SK-N-SH treated with all-trans-retinoic acid at 6 μM for 48 hours (cell line): Measurements from ENCODE around the gene C19orf44.

Experiments used
- ATAC-seq: fragments of 200-7000 bp; cut with Tn5 transposase; 3 replicates; pipeline ENCODE4 v1.9.1; 2020; ENCODE audit warnings: mild to moderate bottlenecking, moderate library complexity
- BACH2 ChIP-seq: fragments of 250-450 bp; sonication (Bioruptor Pico); IDR thresholded peaks from 2 replicates; pipeline ENCODE4 v1.9.0; 2021; ENCODE audit warnings: mild to moderate bottlenecking, borderline replicate concordance
- CREB5 ChIP-seq: fragments of 250-450 bp; sonication (Bioruptor Pico); IDR thresholded peaks from 2 replicates; pipeline ENCODE4 v1.5.1; 2020; ENCODE audit warnings: low read depth, mild to moderate bottlenecking, moderate library complexity
- CSRNP3 ChIP-seq: fragments of 250-450 bp; sonication (Bioruptor Pico); IDR thresholded peaks from 2 replicates; pipeline ENCODE4 v1.5.1; 2021; ENCODE audit warnings: mild to moderate bottlenecking, moderate library complexity
- ESRRG ChIP-seq: fragments of 250-450 bp; sonication (Bioruptor Pico); IDR thresholded peaks from 2 replicates; pipeline ENCODE4 v1.6.1; 2021; ENCODE audit warnings: mild to moderate bottlenecking
- GLIS3 ChIP-seq: fragments of 250-450 bp; sonication (Bioruptor Pico); IDR thresholded peaks from 2 replicates; pipeline ENCODE4 v1.5.0; 2020; ENCODE audit warnings: mild to moderate bottlenecking, moderate library complexity
- OSR1 ChIP-seq: fragments of 250-450 bp; sonication (Bioruptor Pico); IDR thresholded peaks from 2 replicates; pipeline ENCODE4 v1.8.0; 2022; ENCODE audit warnings: moderate library complexity, mild to moderate bottlenecking, inconsistent platforms
- RARB ChIP-seq: fragments of 250-450 bp; sonication (Bioruptor Pico); IDR thresholded peaks from 2 replicates; pipeline ENCODE4 v1.8.0; 2021; ENCODE audit warnings: mild to moderate bottlenecking, moderate library complexity
- SNAI2 ChIP-seq: fragments of 250-450 bp; sonication (Bioruptor Pico); IDR thresholded peaks from 2 replicates; pipeline ENCODE4 v1.5.0; 2020; ENCODE audit warnings: mild to moderate bottlenecking, moderate library complexity
- TCF4 ChIP-seq: fragments of 250-450 bp; sonication (Bioruptor Pico); IDR thresholded peaks from 2 replicates; pipeline ENCODE4 v1.8.0; 2021; ENCODE audit warnings: mild to moderate bottlenecking, moderate library complexity, borderline replicate concordance
- TOX ChIP-seq: fragments of 250-450 bp; sonication (Bioruptor Pico); IDR thresholded peaks from 2 replicates; pipeline ENCODE4 v1.8.0; 2021; ENCODE audit warnings: mild to moderate bottlenecking, moderate library complexity, borderline replicate concordance
- ZC3H10 ChIP-seq: fragments of 250-450 bp; sonication (Bioruptor Pico); IDR thresholded peaks from 2 replicates; pipeline ENCODE4 v1.5.1; 2021; ENCODE audit warnings: mild to moderate bottlenecking, moderate library complexity
- ZFP3 ChIP-seq: fragments of 250-450 bp; sonication (Bioruptor Pico); IDR thresholded peaks from 2 replicates; pipeline ENCODE4 v1.5.0; 2020; ENCODE audit warnings: mild to moderate bottlenecking, moderate library complexity
- ZFP30 ChIP-seq: fragments of 450-650 bp; formaldehyde crosslinking; IDR thresholded peaks from 2 replicates; pipeline ENCODE4 v1.5.0; 2022; ENCODE audit warnings: mild to moderate bottlenecking, moderate library complexity
- ZNF565 ChIP-seq: fragments of 450-650 bp; formaldehyde crosslinking; conservative IDR thresholded peaks from 2 replicates; pipeline ENCODE4 v1.5.0; 2020; ENCODE audit warnings: low read depth, mild to moderate bottlenecking, moderate library complexity
- ZNF8 ChIP-seq: fragments of 450-650 bp; formaldehyde crosslinking; IDR thresholded peaks from 2 replicates; pipeline ENCODE4 v1.5.0; 2020; ENCODE audit warnings: mild to moderate bottlenecking, moderate library complexity
- TF ChIP-seq, protein P1 (sequence below): fragments of 250-450 bp; sonication (Bioruptor Pico); IDR thresholded peaks from 2 replicates; pipeline ENCODE4 v1.8.0; 2020; ENCODE audit warnings: mild to moderate bottlenecking, moderate library complexity, borderline replicate concordance
- TF ChIP-seq, protein P2 (sequence below): fragments of 250-450 bp; sonication (Bioruptor Pico); IDR thresholded peaks from 2 replicates; pipeline ENCODE4 v1.8.0; 2021; ENCODE audit warnings: low read depth, mild to moderate bottlenecking, moderate library complexity, borderline replicate concordance
- TF ChIP-seq, protein P3 (sequence below): fragments of 250-450 bp; sonication (Bioruptor Pico); IDR thresholded peaks from 2 replicates; pipeline ENCODE4 v1.5.0; 2020; ENCODE audit warnings: mild to moderate bottlenecking, moderate library complexity

The C19orf44 gene

GRCh38 chr19:16518061-16518460 lies 21.9 kb downstream of the C19orf44 start:
- ATAC-seq = no peak
- TF ChIP-seq TOX (CRISPR knock-in tag) (no peak), ZNF565 (CRISPR knock-in tag) (no peak), ZFP3 (CRISPR knock-in tag) (no peak)
- TF ChIP-seq, all 23 proteins: peak for 0

DNA sequence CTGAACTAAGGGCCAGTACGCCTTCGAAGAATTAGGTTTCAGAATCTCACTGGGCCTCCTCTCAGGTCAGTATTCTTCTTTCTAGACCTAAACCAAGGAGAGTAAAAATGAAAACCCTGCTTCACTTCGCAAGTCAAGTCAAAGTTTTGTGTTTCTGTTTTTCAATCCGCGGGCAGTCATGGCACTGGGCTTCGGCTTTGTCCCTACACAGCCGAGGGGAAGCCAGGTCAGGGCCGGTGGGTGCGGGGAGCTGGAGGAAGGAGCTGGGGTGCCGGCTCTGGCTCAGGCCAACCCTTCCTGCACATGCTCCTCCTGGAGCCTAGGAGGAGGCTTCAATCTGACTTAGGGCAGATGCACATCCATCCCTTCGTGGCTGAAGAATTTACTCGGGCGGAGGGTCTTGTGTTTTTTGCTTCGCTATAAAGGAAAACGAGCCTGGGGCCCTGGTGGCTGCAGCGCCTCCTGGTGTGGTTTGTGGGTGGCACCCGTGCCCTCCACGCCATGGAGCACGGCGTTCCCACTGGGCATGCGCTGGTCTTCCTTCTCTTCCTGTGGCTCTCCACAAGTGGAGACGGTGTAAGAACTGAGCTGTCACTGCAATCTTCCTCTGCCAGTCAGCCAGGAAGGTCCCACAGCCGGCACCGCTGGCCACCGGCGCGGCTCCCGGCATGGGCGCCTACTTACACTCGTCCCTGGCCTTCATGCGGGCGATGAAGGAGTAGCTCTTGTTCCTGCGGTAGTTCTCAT lies 22.5 kb downstream of the C19orf44 start:
- TF ChIP-seq ZFP3 (CRISPR knock-in tag) = no peak
- TF ChIP-seq, protein P1, sequence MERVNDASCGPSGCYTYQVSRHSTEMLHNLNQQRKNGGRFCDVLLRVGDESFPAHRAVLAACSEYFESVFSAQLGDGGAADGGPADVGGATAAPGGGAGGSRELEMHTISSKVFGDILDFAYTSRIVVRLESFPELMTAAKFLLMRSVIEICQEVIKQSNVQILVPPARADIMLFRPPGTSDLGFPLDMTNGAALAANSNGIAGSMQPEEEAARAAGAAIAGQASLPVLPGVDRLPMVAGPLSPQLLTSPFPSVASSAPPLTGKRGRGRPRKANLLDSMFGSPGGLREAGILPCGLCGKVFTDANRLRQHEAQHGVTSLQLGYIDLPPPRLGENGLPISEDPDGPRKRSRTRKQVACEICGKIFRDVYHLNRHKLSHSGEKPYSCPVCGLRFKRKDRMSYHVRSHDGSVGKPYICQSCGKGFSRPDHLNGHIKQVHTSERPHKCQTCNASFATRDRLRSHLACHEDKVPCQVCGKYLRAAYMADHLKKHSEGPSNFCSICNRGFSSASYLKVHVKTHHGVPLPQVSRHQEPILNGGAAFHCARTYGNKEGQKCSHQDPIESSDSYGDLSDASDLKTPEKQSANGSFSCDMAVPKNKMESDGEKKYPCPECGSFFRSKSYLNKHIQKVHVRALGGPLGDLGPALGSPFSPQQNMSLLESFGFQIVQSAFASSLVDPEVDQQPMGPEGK = no peak
- TF ChIP-seq OSR1 (CRISPR knock-in tag) = no peak
- no peak for ATAC-seq

GRCh38 chr19:16519230-16519687 lies 23.1 kb downstream of the C19orf44 start:
- no peak; the same call in 2 of the 3 replicates for ATAC-seq
- TF ChIP-seq GLIS3 (no peak), SNAI2 (CRISPR knock-in tag) (no peak), OSR1 (CRISPR knock-in tag) (no peak), ZNF565 (CRISPR knock-in tag) (no peak), CSRNP3 (CRISPR knock-in tag) (no peak), TCF4 (CRISPR knock-in tag) (no peak), RARB (CRISPR knock-in tag) (no peak), TOX (CRISPR knock-in tag) (no peak), ZNF8 (no peak), BACH2 (CRISPR knock-in tag) (no peak), ZFP3 (CRISPR knock-in tag) (no peak)
- TF ChIP-seq, protein P2, sequence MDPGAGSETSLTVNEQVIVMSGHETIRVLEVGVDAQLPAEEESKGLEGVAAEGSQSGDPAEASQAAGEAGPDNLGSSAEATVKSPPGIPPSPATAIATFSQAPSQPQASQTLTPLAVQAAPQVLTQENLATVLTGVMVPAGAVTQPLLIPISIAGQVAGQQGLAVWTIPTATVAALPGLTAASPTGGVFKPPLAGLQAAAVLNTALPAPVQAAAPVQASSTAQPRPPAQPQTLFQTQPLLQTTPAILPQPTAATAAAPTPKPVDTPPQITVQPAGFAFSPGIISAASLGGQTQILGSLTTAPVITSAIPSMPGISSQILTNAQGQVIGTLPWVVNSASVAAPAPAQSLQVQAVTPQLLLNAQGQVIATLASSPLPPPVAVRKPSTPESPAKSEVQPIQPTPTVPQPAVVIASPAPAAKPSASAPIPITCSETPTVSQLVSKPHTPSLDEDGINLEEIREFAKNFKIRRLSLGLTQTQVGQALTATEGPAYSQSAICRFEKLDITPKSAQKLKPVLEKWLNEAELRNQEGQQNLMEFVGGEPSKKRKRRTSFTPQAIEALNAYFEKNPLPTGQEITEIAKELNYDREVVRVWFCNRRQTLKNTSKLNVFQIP (CRISPR knock-in tag) = no peak

- no peak for ATAC-seq
- TF ChIP-seq ZC3H10 (CRISPR knock-in tag) (no peak), CSRNP3 (CRISPR knock-in tag) (no peak), BACH2 (CRISPR knock-in tag) (no peak), ZFP30 (CRISPR knock-in tag) (no peak), ESRRG (CRISPR knock-in tag) (no peak), CREB5 (CRISPR knock-in tag) (no peak)
- TF ChIP-seq, protein P1 = no peak
- TF ChIP-seq, protein P3, sequence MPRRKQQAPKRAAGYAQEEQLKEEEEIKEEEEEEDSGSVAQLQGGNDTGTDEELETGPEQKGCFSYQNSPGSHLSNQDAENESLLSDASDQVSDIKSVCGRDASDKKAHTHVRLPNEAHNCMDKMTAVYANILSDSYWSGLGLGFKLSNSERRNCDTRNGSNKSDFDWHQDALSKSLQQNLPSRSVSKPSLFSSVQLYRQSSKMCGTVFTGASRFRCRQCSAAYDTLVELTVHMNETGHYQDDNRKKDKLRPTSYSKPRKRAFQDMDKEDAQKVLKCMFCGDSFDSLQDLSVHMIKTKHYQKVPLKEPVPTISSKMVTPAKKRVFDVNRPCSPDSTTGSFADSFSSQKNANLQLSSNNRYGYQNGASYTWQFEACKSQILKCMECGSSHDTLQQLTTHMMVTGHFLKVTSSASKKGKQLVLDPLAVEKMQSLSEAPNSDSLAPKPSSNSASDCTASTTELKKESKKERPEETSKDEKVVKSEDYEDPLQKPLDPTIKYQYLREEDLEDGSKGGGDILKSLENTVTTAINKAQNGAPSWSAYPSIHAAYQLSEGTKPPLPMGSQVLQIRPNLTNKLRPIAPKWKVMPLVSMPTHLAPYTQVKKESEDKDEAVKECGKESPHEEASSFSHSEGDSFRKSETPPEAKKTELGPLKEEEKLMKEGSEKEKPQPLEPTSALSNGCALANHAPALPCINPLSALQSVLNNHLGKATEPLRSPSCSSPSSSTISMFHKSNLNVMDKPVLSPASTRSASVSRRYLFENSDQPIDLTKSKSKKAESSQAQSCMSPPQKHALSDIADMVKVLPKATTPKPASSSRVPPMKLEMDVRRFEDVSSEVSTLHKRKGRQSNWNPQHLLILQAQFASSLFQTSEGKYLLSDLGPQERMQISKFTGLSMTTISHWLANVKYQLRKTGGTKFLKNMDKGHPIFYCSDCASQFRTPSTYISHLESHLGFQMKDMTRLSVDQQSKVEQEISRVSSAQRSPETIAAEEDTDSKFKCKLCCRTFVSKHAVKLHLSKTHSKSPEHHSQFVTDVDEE = no peak
- TF ChIP-seq, protein P2 (CRISPR knock-in tag) = no peak
Measured at GRCh38 chr19:16520074-16520973, 24.1 kb downstream of the C19orf44 start.
